Activated CD4-positive, alpha-beta memory T cell treated with anti-CD3 and anti-CD28 coated beads, Interleukin-2, amount 10 ng/mL, durations not matched to agents 7 days and 5 days (primary cell): Measurements from ENCODE around the gene PCNT. TPM values are rescaled to one million over a fixed set of nuclear protein-coding genes. Genes with fewer than 3 reads are reported as not detected.

ENCODE experiments used
- CTCF ChIA-PET: fragments of 350-600 bp; sonication (Branson Sonifier 250); formaldehyde crosslinking; loops from one replicate; lab custom pipeline; 2021; ENCODE audit warnings: antibody characterized with exemption, inconsistent platforms; lab: Charles Lee
- POLR2A ChIA-PET: fragments of 350-600 bp; sonication (Branson Sonifier 250); formaldehyde crosslinking; loops from one replicate; lab custom pipeline; 2021; ENCODE audit warnings: antibody characterized with exemption; lab: Charles Lee
- DNase-seq: peaks from one replicate; pipeline ENCODE4 v3.0.0-alpha.2; 2020
- H3K27ac Mint-ChIP-seq: one replicate; pipeline ENCODE4 v1.8.0; 2021; ENCODE audit warnings: mild to moderate bottlenecking, mixed read lengths
- H3K27me3 Mint-ChIP-seq: one replicate; pipeline ENCODE4 v1.8.0; 2021; ENCODE audit warnings: mixed read lengths
- H3K36me3 Mint-ChIP-seq: one replicate; pipeline ENCODE4 v1.8.0; 2021; ENCODE audit warnings: low read depth, mixed read lengths
- H3K4me1 Mint-ChIP-seq: one replicate; pipeline ENCODE4 v1.8.0; 2021; ENCODE audit warnings: mixed read lengths
- H3K4me3 Mint-ChIP-seq: one replicate; pipeline ENCODE4 v1.8.0; 2021; ENCODE audit warnings: mild to moderate bottlenecking, mixed read lengths
- H3K9me3 Mint-ChIP-seq: one replicate; pipeline ENCODE4 v1.8.0; 2021; ENCODE audit warnings: mixed read lengths
- total RNA-seq, 2 experiments: library from RNA; stranded (reverse); gene quantifications; one replicate each; pipeline ENCODE4 v1.2.3, GENCODE V29; 2021

The PCNT gene, protein sequence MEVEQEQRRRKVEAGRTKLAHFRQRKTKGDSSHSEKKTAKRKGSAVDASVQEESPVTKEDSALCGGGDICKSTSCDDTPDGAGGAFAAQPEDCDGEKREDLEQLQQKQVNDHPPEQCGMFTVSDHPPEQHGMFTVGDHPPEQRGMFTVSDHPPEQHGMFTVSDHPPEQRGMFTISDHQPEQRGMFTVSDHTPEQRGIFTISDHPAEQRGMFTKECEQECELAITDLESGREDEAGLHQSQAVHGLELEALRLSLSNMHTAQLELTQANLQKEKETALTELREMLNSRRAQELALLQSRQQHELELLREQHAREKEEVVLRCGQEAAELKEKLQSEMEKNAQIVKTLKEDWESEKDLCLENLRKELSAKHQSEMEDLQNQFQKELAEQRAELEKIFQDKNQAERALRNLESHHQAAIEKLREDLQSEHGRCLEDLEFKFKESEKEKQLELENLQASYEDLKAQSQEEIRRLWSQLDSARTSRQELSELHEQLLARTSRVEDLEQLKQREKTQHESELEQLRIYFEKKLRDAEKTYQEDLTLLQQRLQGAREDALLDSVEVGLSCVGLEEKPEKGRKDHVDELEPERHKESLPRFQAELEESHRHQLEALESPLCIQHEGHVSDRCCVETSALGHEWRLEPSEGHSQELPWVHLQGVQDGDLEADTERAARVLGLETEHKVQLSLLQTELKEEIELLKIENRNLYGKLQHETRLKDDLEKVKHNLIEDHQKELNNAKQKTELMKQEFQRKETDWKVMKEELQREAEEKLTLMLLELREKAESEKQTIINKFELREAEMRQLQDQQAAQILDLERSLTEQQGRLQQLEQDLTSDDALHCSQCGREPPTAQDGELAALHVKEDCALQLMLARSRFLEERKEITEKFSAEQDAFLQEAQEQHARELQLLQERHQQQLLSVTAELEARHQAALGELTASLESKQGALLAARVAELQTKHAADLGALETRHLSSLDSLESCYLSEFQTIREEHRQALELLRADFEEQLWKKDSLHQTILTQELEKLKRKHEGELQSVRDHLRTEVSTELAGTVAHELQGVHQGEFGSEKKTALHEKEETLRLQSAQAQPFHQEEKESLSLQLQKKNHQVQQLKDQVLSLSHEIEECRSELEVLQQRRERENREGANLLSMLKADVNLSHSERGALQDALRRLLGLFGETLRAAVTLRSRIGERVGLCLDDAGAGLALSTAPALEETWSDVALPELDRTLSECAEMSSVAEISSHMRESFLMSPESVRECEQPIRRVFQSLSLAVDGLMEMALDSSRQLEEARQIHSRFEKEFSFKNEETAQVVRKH (N-terminal part only)
- 10 to 100 TPM; 63.7 to 63.9 TPM for total RNA-seq

DNA sequence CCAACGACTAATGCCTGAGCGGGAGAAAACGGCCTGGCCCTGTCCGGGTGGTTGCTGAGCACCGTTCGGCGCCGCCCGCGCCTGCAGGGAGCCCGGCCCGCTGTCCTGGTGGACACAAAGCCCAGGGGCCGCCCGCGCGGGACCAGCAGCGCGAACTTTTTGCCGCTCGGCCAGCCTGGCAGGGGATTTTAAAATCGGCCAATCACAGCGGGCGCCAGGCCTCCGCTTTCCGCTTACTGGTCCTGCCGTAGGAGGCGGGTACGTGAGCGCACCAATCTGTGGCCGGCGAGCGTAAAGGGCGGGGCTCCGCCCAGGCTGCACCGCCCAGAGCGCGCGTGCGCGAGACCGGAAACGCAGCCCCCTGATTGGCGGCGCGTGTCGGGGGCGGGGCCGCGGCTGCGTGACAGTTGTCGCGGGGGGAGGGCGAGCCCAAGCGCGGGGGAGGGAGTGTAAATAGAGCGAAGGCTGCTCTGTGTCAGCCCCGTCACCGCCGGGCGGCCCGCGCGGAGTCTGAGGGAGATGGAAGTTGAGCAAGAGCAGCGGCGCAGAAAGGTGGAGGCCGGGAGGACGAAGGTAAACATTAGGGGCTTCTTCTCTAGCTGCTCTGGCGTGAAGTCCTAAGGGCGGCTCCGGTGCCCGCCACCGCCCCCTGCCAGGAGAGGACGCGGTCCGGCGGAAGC lies at the start of gene PCNT, which contains the start of gene C21orf58:
PCNT (plus strand) TSS at position 447 of the 680 bp plus-strand sequence; CDS start at position 520, 73 bp downstream.
C21orf58 (minus strand) TSS at position 161 of the 680 bp plus-strand sequence. CDS start 1,132 bp downstream, outside the sequence.
- peaks cover 43% of the 10 kb centered on the region for H3K4me1 Mint-ChIP-seq
- ChIA-PET CTCF (interaction anchor here (0.9 to 1.0 kb wide), 2 partner anchors 171 to 181 kb away, joined by 3 read pairs; no protein-coding TSS in a partner anchor), POLR2A (interaction anchor here (1.0 to 3.3 kb wide), 15 partner anchors 13 to 311 kb away, joined by 3 to 37 read pairs (median 6); partner anchors contain the start of genes DIP2A, LSS, MCM3AP and PRMT2)
- H3K27me3 Mint-ChIP-seq, result no peaks in the 10 kb centered on the region
- DNase-seq, result peak; percentile 98
- H3K36me3 Mint-ChIP-seq, result peaks cover 61% of the 10 kb centered on the region
- H3K4me3 Mint-ChIP-seq, result peak within 1 kb of the TSS; percentile 84
- peak within 1 kb of the TSS; percentile 93 for H3K27ac Mint-ChIP-seq
- H3K9me3 Mint-ChIP-seq, result no peaks in the 10 kb centered on the region

DNA sequence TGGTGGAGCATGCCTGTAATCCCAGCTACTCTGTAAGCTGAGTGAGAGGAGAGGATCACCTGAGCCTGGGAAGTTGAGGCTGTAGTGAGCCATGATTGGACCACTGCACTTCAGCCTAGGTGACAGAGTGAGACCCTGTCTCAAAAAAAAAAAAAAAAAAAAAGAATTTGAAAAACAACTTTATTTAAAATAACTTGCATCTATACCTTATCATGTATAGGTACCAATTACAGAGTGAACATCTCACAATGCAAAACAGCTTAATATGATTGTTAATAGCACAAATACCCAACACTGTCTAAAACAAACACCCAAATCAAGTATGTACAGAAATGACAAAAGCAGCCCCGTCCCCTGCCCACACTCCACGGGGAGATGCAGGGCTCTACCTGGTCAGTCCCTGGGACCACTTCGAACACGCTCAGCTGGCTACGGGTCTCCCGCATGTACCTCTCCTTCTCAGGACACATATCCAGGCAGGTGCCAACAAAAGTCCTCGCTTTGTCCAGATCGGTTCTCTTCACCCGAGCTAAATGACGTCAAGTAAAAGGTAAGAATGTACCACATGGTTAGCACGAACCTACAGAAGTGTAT lies 49.1 kb upstream of the PCNT start:
- no peaks in the 10 kb centered on the region for H3K27me3 Mint-ChIP-seq
- ChIA-PET POLR2A (interaction anchor here (1.0 kb wide), 1 partner anchor 9 kb away, joined by 3 read pairs; no protein-coding TSS in a partner anchor), CTCF (interaction anchor here (1.0 to 1.2 kb wide), 3 partner anchors 11 to 131 kb away, joined by 3 to 4 read pairs (median 3); no protein-coding TSS in a partner anchor)
- no peak overlapping the region for H3K4me3 Mint-ChIP-seq
- H3K36me3 Mint-ChIP-seq, result peaks cover 71% of the 10 kb centered on the region
- no peak for DNase-seq
- no peak overlapping the region for H3K27ac Mint-ChIP-seq
- H3K9me3 Mint-ChIP-seq, result no peaks in the 10 kb centered on the region
- peaks cover 3% of the 10 kb centered on the region for H3K4me1 Mint-ChIP-seq

DNA sequence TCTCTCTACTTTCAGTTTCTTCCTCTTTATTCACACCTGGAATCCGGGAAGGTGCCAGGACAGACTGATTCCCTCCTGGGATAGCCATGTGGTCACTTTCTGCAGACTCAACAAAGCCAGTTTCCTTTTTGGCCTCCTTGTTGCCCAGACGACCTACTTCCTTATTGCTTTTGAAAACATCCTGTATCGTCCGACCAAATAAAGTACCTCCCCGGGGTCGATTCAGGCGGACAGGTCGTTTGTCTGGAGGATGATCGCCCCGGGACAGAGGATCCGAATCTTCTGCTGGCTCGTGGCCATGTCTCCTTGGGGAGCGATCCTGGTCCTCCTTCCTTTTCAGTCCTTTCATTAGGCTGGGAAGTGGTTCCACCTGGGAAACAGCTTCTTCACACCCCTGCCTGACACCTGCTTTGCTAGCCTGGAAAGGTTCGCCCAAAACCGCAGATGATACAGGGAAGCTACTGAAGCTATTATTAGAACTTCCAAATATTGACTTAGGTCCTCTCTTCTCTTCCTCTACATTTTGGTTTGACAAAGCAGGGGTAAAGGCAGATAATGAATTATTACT lies 39.8 kb upstream of the PCNT start:
- Mint-ChIP-seq H3K4me1 (peaks cover 58% of the 10 kb centered on the region), H3K27ac (peak overlapping the region; percentile 81), H3K9me3 (no peaks in the 10 kb centered on the region), H3K4me3 (peak overlapping the region; percentile 97), H3K27me3 (no peaks in the 10 kb centered on the region), H3K36me3 (peaks cover 61% of the 10 kb centered on the region)
- no peak for DNase-seq
- CTCF ChIA-PET, result interaction anchor here (0.9 to 2.4 kb wide), 4 partner anchors 19 to 140 kb away, joined by 3 to 13 read pairs (median 3); no protein-coding TSS in a partner anchor
- POLR2A ChIA-PET, result interaction anchor here (0.8 to 3.3 kb wide), 9 partner anchors 9 to 141 kb away, joined by 3 to 37 read pairs (median 6); partner anchors contain the start of gene C21orf58

DNA sequence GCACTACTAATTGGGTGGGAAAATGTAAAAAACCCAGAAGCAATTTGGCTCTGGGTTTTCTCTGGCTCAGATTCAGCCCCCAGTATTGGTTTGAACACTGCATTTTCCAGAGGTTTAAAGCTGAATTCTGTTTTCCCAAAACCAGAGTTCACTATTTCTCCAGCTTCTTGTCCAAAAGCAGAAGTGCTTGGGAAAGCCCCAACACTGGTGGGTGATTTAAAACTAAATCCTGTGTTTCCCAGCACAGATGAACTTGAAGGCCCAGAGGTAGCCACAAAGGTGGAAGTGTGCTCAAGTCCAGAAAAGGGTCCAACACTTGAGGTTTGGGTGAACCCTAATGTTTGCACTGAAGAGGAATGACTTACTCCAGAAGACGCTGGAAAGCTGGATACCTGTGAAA lies 39.2 kb upstream of the PCNT start:
- Mint-ChIP-seq H3K4me1 (peaks cover 57% of the 10 kb centered on the region), H3K27ac (peak overlapping the region; percentile 91), H3K36me3 (peaks cover 57% of the 10 kb centered on the region), H3K9me3 (no peaks in the 10 kb centered on the region), H3K27me3 (no peaks in the 10 kb centered on the region), H3K4me3 (peak overlapping the region; percentile 97)
- ChIA-PET CTCF (interaction anchor here (0.9 to 2.4 kb wide), 5 partner anchors 31 to 141 kb away, joined by 3 to 13 read pairs (median 5); a partner anchor contains a TSS), POLR2A (interaction anchor here (0.7 to 3.3 kb wide), 12 partner anchors 12 to 141 kb away, joined by 3 to 37 read pairs (median 6); partner anchors contain the start of gene C21orf58)
- no peak for DNase-seq

DNA sequence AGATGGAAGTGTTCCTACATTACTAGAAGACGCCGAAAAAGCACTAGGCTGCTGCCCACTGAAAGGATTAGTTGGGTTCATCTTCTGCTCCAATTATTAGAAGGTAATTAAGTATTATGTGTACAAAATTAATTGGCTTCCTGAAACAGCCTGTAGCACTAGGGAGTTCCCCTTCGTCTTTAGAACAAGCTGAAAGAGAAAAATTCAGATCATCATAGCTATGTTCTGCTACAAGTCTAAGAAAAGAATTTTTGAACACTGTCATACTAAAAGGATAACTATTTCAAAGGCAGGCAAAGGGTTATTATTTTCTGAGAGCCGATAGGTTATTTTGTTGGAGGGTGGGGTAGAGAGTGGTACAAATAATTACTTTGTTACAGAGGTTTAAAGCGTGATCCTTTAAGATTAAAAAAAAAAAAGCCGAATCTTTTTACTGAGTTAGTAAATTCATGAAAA lies 38.7 kb upstream of the PCNT start, which contains the start of gene MCM3AP:
MCM3AP (minus strand) TSS at position 406 of the 456 bp plus-strand sequence; CDS start at position 81, 325 bp downstream.
- Mint-ChIP-seq H3K27me3 (no peaks in the 10 kb centered on the region), H3K36me3 (peaks cover 54% of the 10 kb centered on the region), H3K9me3 (no peaks in the 10 kb centered on the region), H3K27ac (peak within 1 kb of the TSS; percentile 96), H3K4me1 (peaks cover 58% of the 10 kb centered on the region), H3K4me3 (peak within 1 kb of the TSS; percentile 97)
- POLR2A ChIA-PET, result interaction anchor here (0.7 to 3.3 kb wide), 12 partner anchors 12 to 172 kb away, joined by 3 to 37 read pairs (median 6); partner anchors contain the start of gene C21orf58
- CTCF ChIA-PET, result interaction anchor here (0.9 to 2.4 kb wide), 6 partner anchors 32 to 216 kb away, joined by 3 to 13 read pairs (median 4); a partner anchor contains a TSS
- DNase-seq, result no peak

DNA sequence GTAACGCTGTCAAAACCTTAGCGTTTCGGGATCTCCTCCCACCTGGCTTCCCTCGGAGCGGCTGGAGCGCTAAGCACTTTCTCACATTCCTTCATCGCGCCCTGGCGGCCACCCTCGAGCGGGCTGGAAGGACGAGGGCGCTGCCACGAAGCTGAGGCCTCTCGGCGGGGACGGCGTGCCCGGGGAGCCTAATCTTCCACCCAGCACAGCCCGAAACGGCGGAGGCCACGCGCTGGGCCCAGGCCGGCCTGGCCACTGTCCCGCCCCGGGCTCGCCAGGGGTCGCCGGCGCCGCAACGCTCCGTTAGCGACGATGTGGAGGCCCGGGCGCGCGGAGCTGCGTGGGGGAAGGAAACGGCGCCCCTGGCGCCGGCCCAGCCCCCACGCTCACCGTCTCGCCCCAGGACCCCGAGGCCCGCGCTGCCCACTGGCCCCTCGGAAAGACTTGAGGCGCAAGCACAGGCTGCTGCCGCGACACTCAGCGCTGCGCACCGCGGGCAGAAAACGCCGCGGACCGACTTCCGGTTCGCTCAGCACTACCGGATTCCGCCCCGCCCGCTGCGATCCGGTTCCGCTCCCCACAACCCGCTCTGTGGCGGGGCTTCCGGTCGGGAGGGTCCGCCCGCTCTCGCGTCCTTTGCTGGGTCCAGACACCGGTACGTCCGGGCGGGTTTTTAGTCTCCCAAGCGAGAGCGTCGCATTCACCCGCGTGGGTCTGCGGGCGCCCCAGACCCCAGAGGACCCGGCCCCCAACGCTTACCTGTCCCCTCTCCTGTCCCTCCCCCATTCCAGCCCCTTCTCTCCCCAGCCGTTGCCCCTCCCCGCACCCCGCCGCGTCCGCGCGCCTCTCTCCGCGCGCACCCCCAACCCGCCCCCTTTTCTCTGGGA lies 38.0 kb upstream of the PCNT start, which contains the start of gene YBEY:
YBEY (plus strand) TSS at position 582 of the 887 bp plus-strand sequence. CDS start 572 bp downstream, outside the sequence.
- Mint-ChIP-seq H3K4me3 (peak within 1 kb of the TSS; percentile 97), H3K27ac (peak within 1 kb of the TSS; percentile 96), H3K4me1 (peaks cover 61% of the 10 kb centered on the region), H3K27me3 (no peaks in the 10 kb centered on the region), H3K9me3 (no peaks in the 10 kb centered on the region), H3K36me3 (peaks cover 50% of the 10 kb centered on the region)
- ChIA-PET CTCF (interaction anchor here (0.7 to 2.4 kb wide), 6 partner anchors 32 to 312 kb away, joined by 3 to 13 read pairs (median 5); a partner anchor contains a TSS), POLR2A (interaction anchor here (1.0 to 3.3 kb wide), 12 partner anchors 11 to 210 kb away, joined by 3 to 37 read pairs (median 5); partner anchors contain the start of gene C21orf58)
- peak; percentile 91 for DNase-seq

DNA sequence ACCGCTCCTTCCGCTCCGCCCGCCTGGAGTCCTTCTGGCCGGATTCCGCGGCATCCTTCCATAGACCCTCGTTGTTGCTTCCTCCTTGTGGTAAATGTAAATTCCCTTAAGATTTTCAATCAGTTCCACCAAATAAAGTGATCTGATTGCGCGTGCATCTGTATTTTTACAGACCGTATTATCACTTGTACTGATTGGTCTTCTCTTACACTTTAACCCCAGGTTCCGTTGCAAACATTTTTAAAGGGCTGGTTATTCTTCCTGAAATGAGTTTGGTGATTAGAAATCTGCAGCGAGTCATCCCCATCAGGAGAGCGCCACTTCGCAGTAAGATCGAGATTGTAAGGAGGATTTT lies 37.3 kb upstream of the PCNT start:
- CTCF ChIA-PET, result interaction anchor here (0.9 to 2.4 kb wide), 2 partner anchors 35 to 143 kb away, joined by 3 to 13 read pairs; no protein-coding TSS in a partner anchor
- peak overlapping the region; percentile 97 for H3K4me3 Mint-ChIP-seq
- POLR2A ChIA-PET, result interaction anchor here (1.0 to 3.3 kb wide), 6 partner anchors 10 to 210 kb away, joined by 3 to 37 read pairs (median 9); partner anchors contain the start of gene C21orf58
- peak overlapping the region; percentile 96 for H3K27ac Mint-ChIP-seq
- DNase-seq, result no peak
- H3K9me3 Mint-ChIP-seq, result peaks cover 4% of the 10 kb centered on the region
- H3K36me3 Mint-ChIP-seq, result peaks cover 52% of the 10 kb centered on the region
- H3K4me1 Mint-ChIP-seq, result peaks cover 61% of the 10 kb centered on the region
- H3K27me3 Mint-ChIP-seq, result no peaks in the 10 kb centered on the region

DNA sequence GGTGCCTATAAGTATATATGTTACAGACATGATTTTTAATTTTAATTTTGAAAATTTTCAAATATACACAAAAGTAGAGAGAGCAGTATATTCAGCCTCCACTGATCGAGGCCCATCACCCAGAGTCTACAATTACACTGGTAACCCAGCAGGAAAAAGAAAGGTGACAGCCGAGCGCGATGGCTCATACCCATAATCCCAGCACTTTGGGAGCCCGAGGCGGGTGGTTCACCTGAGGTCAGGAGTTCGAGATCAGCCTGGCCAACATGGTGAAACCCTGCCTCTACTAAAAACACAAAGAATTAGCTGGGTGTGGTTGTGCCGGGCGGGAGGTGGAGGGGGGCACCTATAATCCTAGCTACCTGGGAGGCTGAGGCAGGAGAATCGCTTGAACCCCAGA lies 36.4 kb upstream of the PCNT start:
- Mint-ChIP-seq H3K27ac (no peak overlapping the region), H3K36me3 (peaks cover 54% of the 10 kb centered on the region)
- CTCF ChIA-PET, result no interaction called here

DNA sequence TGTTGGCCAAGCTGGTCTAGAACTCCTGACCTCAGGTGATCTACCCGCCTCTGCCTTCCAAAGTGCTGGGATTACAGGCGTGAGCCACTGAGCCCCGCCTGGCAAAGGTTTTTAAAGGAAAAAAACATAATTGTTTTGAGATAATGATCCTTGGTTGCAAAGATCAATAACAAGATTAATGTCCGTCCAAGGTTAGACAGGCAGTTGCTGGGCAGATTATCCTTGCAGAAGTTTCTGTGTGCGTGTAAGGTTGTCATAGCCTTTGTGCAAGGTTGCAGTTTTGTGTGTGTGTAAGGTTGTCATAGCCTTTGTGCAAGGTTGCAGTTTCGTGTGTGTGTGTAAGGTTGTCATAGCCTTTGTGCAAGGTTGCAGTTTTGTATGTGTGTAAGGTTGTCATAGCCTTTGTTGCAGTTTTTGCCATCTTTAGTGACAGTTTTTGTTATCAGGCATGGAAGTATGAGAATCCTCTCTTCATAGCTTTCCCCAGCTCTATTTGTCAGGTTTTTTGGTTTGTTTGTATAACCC lies 34.2 kb upstream of the PCNT start:
- peaks cover 10% of the 10 kb centered on the region for H3K9me3 Mint-ChIP-seq
- ChIA-PET POLR2A (interaction anchor here (1.3 kb wide), 1 partner anchor 33 kb away, joined by 3 read pairs; no protein-coding TSS in a partner anchor), CTCF (no interaction called here)
- peaks cover 40% of the 10 kb centered on the region for H3K36me3 Mint-ChIP-seq
- no peak overlapping the region for H3K4me3 Mint-ChIP-seq
- H3K27me3 Mint-ChIP-seq, result no peaks in the 10 kb centered on the region
- DNase-seq, result no peak
- H3K4me1 Mint-ChIP-seq, result peaks cover 40% of the 10 kb centered on the region
- no peak overlapping the region for H3K27ac Mint-ChIP-seq

More for the DNA sequence above, 36.4 kb upstream of the PCNT start:
- H3K9me3 Mint-ChIP-seq, result peaks cover 10% of the 10 kb centered on the region
- DNase-seq, result no peak
- H3K4me1 Mint-ChIP-seq, result peaks cover 57% of the 10 kb centered on the region
- H3K27me3 Mint-ChIP-seq, result no peaks in the 10 kb centered on the region
- H3K4me3 Mint-ChIP-seq, result no peak overlapping the region
- POLR2A ChIA-PET, result no interaction called here
